ENCODE data around the gene MRPS11. TPM values are rescaled to one million over a fixed set of nuclear protein-coding genes. Genes with fewer than 3 reads are reported as not detected.
"Not testable (repeated sequence)": the region's sequence is repeated elsewhere in the genome, so short reads cannot be mapped to it uniquely, and the experiment has no call there.

The MRPS11 gene
- 88.6 and 94.7 TPM in 2 replicates for total RNA-seq (2014; rRNA removed; shearing (Covaris generic))
- polyA plus RNA-seq (2015; cell fraction: cytosol; rRNA removed), result 36.2 and 38.1 TPM in 2 replicates
- 23.2 and 33.3 TPM in 2 replicates for polyA plus RNA-seq (2015; cell fraction: nucleus; rRNA removed)

DNA sequence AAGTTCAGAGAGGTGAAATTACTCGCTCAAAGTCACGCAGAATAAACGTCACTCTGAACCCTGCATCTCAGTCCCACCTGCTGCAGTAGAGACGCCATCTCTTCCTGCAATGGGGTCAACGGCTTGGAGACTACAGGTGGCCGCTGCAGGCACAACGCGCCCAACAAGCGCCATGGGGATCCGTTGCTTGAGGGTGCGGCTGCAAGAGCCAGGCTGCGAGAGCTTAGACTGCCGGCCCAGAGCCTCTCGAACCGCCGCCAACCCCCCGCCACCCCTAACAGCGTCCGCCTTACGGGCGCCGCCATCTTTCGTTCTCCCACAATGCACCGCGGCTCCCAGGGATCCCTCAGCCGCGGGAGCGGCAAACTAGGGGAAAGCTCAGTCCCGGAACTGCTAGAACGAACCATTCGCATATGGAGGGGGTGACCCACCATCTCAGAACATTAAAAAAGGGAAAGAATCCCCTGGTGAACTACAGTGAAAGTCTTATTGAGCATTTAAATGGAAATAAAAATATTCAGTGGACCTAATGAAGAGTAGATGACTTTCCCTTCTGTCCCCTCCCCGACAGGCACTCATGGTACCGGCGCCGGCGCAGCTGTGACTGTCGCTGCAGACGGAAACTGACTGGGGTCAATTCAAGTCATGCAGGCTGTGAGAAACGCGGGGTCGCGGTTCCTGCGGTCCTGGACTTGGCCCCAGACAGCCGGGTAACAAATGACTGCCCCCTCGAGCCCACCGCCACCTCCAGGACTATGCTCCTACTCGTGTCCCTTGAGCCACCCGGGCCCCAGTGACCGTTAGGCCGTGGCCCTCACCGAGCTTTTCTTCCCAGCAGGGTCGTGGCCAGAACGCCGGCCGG is at the start of gene MRPS11, which contains the start of gene MRPL46:
MRPS11 (plus strand) TSS at position 636 of the 862 bp plus-strand sequence; CDS start at position 646, 10 bp downstream.
MRPL46 (minus strand) TSS at position 316 of the 862 bp plus-strand sequence; CDS start at position 305, 11 bp downstream.
- peak; percentile 82 for DNase-seq (ENCODE audit: low read depth)

DNA sequence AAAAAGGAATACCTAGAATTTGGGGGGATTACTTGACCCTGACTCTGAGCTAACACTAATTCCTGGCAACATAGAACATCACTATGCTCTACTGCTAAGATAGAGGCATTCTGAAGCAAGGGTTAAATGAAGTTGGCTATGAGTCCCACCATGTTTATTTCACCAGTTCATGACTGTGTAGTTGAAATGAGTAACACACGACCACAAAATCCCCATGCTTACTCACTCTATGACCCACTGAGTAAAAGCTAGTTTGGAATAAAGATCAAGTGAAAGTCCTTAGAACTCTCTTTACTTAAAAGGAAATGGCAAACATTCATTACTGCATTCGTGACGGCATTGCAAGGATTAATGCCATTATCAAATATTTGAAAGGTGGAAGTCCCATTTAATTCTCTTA is 47.7 kb upstream of the MRPS11 start:
- peak; percentile 48 for DNase-seq (ENCODE audit: low read depth)

DNA sequence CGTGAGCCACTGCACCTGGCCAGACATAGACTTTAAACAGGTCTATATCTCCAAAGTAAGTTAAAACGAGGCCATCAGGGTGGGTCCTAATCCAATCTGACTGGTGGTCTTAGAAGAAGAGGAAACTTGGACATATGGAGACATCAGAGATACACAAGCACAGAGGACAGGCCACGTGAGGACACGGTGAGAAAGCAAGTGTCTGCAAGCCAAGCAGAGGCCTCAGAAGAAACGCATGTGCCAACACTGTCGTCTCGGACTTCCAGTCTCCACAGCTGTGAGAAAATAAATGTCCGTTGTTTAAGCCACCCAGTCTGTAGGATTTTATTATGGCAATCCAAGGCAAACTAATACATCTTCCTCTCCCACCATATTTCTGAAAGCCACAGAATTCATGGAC is 44.2 kb upstream of the MRPS11 start:
- no peak for DNase-seq (ENCODE audit: low read depth)

DNA sequence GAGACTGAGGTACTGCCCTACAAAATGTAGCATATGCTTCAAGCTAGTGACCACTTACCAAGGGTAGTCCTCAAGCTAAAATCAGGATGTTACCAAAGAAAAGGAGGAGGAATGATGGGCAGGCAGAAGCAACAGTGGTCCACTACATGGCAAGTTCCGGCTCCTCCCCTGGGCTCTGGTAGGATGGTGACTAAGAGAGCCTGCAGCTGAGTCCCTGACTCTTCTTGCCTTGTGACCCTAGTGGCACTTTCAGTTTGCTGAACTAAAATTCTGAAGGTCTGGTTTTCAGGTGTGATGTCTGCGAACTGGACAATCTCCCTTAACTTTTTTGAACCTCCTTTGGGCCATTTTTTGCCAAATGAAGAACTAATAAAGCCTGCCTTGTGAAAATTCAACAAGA is 41.2 kb upstream of the MRPS11 start:
- DNase-seq (ENCODE audit: low read depth), result peak; percentile 4

DNA sequence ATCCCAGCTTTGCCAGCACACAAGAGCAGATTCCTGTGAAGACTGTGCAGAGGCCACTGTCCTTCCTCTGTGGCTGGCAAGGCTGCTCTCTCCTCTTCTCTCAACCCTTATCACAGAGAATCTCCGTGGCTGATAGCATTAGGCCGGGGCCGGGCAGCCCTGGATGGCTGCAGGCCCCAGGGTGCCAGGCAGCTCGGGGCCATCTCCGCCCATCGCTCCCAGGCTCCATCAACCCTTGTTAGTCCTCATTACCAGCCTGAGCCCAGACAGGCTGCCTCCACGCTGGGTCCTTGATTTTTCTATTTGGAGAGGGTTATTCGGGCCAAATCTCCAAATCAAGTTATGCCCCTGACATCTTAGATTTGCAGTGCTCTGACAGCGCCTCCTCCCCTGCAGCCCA is 39.5 kb upstream of the MRPS11 start:
- DNase-seq (ENCODE audit: low read depth), result no peak

DNA sequence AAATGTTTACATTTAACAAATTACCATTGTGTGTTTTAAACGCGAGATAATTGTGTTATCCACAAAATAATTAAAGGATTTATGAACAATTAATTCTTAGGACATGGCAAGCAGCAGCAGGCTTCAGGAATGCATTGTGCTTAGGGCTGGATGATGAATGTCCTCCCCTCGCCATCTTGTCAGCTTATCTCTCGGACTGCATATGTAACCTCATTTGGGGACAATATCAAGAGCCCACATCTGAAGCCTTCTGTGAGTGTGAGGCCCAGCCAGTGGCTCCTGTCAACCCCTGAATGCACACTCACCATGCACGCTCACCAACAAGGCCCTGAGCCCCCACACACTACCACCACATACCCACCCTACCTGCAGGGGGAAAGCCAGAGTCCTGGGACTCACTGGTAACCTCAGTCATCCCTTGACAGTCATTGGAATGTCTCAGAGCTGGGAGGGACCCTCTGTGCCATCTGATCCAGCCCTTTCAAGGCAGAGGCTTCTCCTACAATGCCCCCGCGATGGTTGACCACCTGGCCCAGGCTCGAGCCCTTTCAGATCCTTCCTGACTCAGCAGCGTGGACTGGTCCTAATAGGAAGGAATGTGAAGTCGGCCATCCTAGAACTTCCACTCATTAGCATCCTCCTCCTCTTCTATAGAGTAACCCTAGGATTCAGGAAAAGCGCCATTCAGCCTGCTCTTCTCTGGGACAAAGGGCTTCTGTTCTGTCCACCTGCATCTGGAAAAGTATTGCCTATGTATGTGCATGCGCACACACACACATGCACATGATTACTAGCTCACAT is 38.5 kb upstream of the MRPS11 start:
- no peak for DNase-seq (ENCODE audit: low read depth)

DNA sequence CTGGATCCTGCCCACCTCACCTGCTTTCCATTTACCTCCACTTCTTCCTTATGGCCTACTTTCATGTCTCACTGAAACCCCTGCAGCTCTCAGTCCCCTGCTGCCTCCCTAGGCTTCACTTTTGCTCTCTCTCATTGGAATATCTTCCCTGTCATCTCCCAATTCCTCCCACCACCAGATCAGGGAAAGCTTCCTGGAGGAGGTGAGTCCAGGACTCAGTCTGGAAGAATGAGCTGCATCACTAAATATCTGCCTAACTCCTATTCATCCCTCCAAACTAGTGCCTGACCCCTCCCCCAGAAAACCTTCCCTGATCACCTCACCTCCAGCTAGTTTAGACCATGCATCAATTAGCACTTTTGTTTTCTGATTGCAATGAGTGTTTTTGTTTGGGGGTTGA is 37.5 kb upstream of the MRPS11 start:
- DNase-seq (ENCODE audit: low read depth), result no peak

DNA sequence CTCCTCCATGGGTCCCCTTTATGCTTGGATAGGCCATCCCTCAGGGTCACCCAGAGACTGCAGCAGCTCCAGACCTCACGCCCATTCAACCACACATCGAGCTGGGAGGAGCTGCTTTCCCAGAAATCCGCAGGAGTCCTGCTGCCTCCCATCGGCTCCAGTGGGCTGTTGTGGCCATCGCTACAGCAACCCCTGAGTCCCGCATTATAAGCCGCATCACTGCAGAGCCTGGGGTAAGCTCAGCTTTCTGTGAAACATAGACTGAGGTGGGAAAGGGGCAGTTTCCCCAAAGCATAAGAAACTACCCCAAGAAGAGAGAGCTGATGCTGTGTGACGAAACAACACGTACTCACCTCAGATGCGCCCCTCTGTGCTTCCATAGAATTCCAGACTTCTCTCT is 36.1 kb upstream of the MRPS11 start:
- no peak for DNase-seq (ENCODE audit: low read depth)

DNA sequence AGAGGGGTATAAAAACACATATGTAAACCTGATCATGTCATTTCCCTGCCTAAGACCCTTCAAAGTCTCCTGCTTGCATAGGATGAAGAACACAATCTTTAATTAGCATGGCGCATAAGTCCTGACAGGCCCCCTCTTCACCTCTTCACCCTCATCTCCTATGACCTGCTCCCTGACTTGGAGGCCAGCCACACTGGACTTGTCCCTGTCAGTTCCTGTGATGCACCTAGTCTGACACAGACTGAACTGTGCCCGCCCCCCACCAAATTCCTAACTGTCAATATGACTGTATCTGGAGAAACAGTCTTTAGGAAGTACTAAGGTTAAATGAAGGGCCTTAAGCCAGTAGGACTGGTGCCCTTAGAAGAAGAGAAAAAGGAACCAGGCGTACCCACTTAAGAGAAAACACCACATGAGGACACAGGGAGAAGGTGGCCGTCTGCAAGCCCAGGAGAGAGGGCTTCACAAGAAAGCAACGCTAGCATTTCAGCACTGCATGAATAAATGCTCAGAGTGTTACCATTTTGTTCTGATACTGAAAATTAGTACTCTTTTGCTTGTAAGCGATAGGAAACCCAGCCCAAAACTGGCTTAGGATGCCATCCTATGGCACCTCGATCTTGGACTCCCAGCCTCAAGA is 34.3 kb upstream of the MRPS11 start:
- no peak for DNase-seq (ENCODE audit: low read depth)

DNA sequence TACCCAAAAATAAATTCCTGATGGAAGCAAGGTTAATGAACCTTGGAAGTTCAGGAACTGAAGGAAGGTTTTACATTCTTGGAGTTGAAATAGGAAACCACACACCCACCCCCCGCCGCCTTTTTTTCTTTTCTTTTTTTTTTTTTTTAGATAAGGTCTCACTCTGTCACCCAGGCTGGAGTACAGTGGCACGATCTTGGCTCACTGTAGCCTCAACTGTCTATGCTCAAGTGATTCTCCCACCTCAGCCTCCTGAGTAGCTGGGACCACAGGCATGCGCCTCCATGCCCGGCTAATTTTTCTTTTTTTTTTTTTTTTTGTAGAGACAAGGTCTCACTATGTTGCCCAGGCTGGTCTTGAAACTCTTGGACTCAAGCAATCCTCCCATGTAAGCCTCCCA is 33.4 kb upstream of the MRPS11 start:
- not testable (repeated sequence) for DNase-seq (ENCODE audit: low read depth)

DNA sequence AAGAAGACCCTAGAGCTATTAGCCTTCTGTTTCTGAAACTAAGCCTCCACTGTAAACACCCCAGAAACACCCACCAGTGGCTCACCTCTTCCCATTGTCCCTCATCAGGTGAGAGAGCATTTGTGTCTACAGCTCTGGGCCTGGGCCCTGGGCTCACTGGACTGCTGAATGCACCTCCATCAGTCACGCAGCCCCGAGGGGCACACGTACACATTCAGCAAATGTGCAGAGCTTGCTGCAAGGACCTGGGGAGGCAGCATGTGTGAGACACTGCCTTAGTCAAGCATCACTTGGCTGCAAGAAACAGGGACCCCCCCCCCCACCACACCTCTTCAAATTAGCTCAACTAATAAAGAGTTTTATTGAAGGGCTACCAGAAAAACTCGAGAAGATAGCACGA is 29.3 kb upstream of the MRPS11 start:
- no peak for DNase-seq (ENCODE audit: low read depth)

DNA sequence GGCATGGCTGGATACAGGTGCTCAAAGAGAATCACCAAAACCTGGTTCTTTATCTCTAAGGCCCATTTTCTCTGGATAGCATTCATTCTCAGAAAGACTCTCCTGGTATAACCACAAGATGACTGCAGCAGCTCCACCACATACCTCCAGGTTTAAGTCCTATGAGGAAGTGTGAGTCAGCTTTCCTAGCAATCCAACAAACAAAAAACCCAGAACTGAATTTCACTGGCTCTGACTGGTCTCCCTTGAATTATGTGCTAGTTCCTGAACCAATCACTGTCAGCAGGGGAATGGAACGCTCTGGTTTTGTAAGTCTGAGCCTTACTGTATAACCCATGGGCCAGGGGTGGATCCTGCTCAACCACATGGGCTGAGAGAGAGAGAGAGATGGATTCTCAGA is 27.5 kb upstream of the MRPS11 start:
- peak; percentile 91 for DNase-seq (ENCODE audit: low read depth)

DNA sequence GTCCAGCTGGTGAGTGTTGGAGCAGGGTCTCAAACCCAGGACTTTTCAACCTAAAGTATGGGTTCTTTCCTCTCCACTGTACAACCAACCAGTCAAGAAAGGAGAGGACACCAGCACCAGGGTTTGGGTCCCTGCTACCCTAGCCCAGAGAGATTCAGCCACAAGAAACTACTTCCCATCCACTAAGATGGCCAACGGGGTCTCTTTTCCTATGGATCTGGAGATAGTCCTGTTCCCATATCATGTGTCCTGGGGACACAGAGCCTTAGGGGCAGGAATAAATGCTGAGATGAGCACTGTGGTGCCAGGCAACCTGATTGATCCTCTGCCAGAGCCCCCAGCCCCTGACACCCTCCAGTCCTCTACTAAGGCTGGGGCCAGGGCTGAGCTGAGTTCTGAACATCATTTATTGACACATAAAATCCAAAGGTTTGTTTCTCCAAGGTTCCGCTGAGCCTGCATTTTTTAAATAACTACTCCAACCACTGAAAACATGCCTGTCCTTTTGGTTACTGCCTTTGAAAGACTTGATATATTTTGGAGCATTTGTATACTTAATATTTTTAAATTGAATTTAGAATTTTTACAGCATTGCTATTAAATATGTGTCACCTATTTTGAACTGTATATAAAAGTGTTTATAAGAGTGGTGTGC is 26.3 kb upstream of the MRPS11 start:
- DNase-seq (ENCODE audit: low read depth), result no peak

DNA sequence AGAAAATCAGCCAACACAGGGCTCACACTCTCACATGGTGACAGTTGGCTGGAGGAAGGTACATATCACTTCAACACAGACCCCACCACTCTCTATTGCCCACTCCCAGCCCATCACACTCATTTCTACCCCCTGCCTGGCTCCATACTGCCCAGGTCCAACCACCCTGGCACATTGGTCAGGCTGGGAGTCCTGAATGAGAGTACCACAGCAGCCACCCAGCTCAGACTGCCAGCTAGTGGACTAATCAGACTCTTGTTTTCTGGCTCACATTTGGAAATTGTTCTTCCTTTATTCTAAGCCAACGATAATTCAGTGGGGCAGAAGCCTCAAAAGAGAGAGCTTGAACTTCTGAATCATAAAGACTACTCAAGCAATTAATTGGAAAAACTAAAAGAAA is 20.3 kb upstream of the MRPS11 start:
- DNase-seq (ENCODE audit: low read depth), result no peak

DNA sequence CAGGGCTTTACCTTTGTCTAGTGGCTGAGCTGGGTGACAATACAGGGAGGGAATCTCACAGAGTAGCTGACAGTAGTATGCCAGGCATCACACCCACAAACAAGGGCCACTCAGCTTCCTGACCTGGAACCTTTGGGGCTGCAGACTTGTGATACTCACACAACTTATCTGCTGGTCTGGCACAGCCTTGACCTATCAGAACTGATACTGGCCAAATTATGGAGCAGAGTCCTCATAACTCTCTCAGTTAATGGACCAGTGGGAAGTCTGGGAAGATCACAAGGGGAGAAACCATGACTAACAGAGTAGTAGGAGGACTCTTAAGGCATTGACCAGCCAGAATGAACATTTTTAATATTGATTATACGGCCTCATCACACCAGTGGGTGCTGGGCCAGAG is 19.8 kb upstream of the MRPS11 start:
- DNase-seq (ENCODE audit: low read depth), result no peak

DNA sequence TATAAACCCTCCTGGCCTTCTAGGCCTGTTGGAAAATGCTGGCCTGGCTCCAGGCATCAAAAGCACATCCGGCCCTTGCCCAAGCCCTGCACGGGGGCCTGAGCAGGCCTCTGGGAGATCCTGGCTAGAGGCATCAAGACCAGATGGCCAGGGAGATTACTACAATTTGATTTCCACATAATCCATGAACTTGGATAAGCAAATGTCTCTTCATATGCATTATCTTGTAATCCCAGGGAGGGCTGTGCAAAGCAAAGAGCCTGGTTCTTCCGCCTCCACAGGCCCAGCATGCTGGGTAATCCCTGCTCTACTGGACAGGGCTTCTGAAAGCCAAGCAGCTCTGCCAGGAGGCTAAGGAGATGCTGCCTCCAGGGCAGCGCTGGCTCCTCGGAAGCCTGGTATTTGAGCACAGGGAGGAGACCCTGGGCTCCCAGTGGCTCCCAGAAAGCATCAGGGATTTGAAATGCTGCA is 18.5 kb upstream of the MRPS11 start:
- no peak for DNase-seq (ENCODE audit: low read depth)

DNA sequence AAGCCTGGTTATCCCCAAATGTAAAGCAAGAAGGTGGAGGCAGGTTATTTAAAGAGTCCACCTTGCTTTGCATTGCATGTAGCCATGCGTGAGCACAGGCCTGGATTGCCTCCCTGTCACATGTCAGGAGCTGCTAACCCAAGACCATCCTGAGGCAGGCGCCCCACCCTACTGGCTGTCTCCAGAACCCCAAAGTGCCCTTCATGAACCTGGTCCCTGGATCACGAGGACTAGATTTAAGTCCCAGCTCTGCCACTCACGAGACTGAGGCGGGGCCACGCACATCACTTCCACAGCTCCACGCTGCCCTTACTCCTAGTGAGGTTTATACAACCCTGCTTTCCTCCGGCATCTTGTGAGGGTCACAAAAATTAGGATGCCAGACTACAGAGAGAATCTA is 17.9 kb upstream of the MRPS11 start:
- DNase-seq (ENCODE audit: low read depth), result no peak

DNA sequence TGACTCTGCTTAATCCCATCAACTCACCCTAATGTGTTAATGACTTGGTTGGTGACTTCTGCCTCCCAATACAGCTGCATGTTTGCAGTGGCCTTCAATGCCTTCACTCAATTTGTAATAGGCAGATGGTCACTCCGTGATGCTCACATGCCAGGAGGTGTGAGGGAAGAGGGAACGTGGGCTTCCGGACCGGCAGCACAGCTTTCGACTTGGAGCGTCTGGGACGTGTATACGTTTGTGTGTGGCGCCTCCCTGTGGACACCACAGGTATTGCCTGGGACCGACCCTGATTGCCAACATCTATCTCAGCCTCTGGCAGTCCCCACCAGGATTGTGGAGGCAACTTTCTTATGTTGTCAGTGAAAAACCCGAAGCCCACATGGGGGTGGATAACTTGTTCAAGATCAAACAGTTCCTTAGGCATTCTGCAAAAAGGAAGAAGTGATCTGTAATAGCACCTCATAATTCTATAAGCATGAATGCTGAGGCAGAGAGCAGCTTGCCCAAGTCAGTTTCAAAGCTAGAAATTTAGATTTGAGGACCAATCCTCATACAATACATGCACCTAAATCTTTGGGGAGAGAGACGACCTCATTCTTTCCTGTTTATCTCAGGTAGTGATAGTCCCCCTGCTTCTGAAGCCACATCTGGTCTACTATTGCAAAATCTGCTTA is 17.2 kb upstream of the MRPS11 start:
- peak; percentile 72 for DNase-seq (ENCODE audit: low read depth)

DNA sequence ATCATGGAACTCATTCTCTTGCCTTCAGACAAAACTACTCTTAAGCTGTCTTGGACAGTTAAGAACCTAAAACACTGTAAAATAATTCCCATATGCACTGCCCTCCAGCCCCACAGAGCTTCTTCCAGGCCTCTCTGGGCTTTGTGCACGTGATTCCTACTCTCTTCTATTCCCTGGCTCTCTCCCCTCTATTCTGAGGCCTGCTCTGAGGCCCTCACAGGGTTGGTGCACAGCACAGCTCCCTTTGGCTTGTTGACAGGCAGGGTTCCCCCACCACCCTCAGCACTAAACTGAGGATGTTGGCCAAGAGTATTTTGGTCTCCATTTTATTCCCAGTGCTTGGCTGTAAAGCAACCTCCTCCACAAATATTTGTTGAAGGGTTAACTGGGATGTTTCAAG is 13.9 kb upstream of the MRPS11 start:
- no peak for DNase-seq (ENCODE audit: low read depth)

DNA sequence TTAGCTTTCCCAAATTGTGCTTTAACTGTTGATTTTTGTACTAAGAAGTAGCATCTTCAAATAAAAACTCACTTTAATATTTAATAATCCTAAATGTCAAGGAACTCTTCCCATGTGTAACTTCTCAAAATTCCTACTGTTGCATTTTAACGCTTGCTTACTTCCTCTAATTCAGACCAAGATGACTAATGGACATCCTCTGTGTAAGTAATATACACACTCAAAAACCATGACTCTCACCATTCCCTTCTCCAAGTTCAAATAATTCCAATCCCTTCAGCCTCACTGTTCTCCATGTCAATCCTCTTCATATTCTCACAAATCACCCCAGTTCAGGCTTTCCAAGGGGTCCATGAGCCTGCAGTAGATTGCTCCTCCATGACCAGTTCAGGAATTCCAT is 13.3 kb upstream of the MRPS11 start:
- DNase-seq (ENCODE audit: low read depth), result peak; percentile 49
